ENCODE measurements around the gene CPNE6.

Gene CPNE6

DNA sequence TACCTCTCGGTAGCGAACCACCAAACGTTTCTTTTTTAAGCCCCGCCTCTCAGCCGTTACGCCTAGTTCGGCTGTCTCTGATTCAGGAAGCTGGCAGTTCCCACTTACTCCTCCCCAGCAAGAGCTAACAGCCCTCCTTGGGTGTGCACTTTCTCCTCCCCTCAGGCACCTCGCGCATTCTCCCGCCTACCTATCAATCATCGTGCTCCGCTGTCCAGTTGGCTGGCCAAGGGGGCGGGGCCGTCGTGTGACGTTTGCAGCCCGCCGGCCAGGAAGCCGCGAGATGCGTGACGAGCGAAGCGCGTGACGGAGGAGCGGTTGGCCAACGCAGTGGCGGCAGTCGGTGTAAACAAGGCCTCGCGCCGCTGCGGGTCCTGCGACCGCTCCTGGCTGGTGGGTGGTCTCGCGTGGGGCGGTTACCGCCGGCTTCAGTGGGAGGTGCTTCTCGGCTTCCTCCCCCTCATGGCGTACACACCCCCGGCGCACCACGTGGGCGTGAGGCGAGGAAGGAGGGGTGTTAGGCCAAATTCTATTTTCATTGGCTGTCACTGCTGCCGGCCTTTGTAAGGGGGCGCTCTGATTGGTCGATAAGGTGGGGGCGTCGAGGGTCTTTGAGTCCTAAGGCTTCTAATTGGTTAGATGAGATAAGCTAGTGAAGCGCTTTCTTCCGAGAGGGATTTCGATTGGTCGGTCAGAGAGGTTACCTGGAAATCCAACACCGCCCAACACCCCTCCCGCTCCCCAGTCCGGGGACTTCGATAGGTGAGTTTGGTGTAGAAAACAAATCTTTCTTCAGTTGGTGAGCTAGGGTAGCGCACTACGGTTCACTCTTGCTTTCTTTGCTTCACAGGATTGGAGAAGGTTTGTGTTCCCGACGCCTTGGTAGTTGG is 43.4 kb downstream of the CPNE6 start, which contains the start of the genes DCAF11 and NRL:
TSS of gene DCAF11 (plus strand) at position 246 of the 890 bp plus-strand sequence. CDS start 818 bp downstream, outside the sequence.
TSS of gene NRL (minus strand) at position 418 of the 890 bp plus-strand sequence. CDS start 32,101 bp downstream, outside the sequence.
- H3K9me3 Mint-ChIP-seq (ENCODE audit: low read depth), result no peaks in the 10 kb centered on the region
- H3K36me3 Mint-ChIP-seq, result peaks cover 8% of the 10 kb centered on the region
- H3K27ac Mint-ChIP-seq, result peak within 1 kb of the TSS; percentile 97
- peaks cover 25% of the 10 kb centered on the region for H3K4me1 Mint-ChIP-seq (ENCODE audit: low read depth)
- H3K27me3 Mint-ChIP-seq, result no peaks in the 10 kb centered on the region
- H3K4me3 Mint-ChIP-seq, result peak within 1 kb of the TSS; percentile 93

DNA sequence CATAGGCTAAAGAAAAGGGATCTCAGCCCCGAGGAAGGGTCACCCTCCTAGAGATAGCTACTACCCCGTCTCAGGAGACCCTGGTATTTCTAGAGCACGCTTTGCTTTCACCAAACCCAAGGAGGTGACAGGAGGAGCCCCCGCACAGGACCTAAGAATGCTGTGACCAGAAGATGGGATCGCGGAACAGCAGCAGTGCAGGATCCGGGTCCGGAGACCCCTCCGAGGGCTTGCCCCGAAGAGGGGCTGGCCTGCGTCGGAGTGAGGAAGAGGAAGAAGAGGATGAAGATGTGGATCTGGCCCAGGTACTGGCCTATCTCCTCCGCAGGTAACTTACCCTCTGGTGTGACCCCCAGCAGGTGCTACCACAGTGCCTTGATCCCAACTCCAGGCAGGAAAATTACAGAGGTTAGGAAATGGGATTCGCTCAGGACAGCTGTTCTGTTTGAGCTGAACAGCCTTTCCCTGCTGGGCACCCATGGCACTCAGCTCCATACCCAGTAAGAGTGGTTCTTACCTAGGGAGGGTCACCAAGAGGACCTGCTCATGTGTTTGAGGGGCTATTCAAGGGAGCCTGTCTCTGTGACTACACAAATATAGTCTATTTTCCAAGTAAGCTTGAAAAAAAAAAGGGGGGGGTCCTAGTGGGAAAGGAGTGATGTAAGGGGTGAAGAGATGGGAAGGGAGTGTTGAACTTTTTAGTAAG is 44.2 kb downstream of the CPNE6 start:
- Mint-ChIP-seq H3K36me3 (peaks cover 8% of the 10 kb centered on the region), H3K27ac (peak overlapping the region; percentile 97), H3K4me1 (ENCODE audit: low read depth) (peaks cover 25% of the 10 kb centered on the region), H3K27me3 (no peaks in the 10 kb centered on the region), H3K9me3 (ENCODE audit: low read depth) (no peaks in the 10 kb centered on the region), H3K4me3 (peak overlapping the region; percentile 93)

DNA sequence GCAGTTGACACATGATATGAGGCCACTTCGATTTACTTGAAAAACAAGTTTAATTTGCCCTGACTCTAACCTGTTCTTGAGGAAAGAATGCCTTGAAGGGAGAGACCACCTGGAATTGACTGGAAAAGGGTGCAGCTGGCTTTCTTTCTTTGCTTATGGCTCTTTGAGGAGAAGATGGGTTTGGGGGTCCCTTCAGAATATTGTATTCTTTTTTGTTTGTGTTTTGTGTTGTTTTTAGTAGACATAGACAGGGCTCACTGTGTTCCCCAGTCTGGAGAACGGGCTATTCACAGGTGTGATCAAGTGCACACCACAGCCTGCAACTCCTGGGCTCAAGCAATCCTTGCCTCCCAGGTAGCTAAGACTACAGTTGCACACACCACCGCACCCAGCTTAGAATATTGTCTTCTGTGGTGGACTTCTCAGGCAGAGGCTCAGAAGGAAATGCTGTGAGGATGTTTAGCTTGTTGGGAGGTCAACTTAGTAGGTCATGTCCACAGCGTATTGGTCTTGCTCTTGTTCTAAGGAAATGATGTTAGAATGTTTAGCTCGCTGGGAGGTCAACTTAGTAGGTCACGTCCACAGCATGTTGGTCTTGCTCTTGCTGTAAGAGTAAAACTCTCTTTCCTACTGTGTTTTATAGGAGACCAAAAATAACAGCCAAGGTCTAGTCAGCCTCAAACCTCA is 44.9 kb downstream of the CPNE6 start:
- Mint-ChIP-seq H3K36me3 (peaks cover 8% of the 10 kb centered on the region), H3K4me3 (peak overlapping the region; percentile 93), H3K4me1 (ENCODE audit: low read depth) (peaks cover 25% of the 10 kb centered on the region), H3K27ac (peak overlapping the region; percentile 55), H3K27me3 (no peaks in the 10 kb centered on the region), H3K9me3 (ENCODE audit: low read depth) (no peaks in the 10 kb centered on the region)

DNA sequence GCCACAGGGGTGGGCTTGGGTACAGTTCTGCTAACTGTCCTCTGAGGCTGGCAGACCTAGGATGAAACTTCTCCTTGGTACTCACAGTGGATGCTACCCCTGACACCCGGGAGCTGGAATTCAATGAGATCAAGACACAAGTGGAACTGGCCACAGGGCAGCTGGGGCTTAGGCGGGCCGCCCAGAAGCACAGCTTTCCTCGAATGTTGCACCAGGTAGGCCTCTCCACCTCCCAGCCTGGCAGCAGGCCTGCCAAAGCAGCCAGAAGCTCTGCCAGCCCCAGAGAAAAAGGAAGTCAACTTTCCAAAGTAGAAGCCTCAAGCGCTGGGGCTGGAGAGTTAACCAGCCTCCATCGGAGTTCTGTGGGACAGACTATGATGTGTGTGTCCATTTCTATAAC is 45.8 kb downstream of the CPNE6 start:
- peaks cover 8% of the 10 kb centered on the region for H3K36me3 Mint-ChIP-seq
- H3K27me3 Mint-ChIP-seq, result no peaks in the 10 kb centered on the region
- no peaks in the 10 kb centered on the region for H3K9me3 Mint-ChIP-seq (ENCODE audit: low read depth)
- no peak overlapping the region for H3K27ac Mint-ChIP-seq
- peaks cover 25% of the 10 kb centered on the region for H3K4me1 Mint-ChIP-seq (ENCODE audit: low read depth)
- no peak overlapping the region for H3K4me3 Mint-ChIP-seq

DNA sequence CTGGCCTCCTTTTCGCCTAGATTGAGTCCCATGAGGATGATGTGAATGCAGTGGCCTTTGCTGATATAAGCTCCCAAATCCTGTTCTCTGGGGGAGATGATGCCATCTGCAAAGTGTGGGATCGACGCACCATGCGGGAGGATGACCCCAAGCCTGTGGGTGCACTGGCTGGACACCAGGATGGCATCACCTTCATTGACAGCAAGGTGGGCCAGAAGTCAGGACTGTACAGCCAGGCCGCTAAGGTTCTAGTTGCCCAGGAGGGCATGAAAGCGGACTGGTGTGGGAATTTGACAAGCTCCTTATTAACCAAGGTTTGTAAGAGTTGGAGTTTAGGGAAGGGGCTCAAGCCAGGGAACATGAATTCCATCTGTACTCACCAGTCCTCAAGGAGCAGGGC is 48.3 kb downstream of the CPNE6 start:
- Mint-ChIP-seq H3K27ac (no peak overlapping the region), H3K4me3 (no peak overlapping the region), H3K36me3 (peaks cover 8% of the 10 kb centered on the region), H3K27me3 (no peaks in the 10 kb centered on the region), H3K9me3 (ENCODE audit: low read depth) (no peaks in the 10 kb centered on the region), H3K4me1 (ENCODE audit: low read depth) (peaks cover 22% of the 10 kb centered on the region)

DNA sequence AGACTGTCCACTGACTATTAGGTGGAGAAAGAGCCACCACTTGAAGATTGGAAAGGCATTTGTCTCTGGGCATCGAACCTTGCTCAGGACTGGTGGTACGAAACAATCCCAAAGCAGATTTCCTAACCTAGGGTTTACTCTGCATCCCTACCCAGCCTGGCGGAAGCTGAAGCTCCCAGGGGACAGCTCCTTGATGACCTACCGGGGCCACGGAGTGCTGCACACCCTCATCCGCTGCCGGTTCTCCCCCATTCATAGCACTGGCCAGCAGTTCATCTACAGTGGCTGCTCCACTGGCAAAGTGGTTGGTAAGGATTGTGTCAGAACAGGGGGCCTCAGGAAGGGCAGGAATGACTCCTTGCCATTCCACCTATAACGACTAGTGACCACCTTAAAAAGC is 49.8 kb downstream of the CPNE6 start:
- Mint-ChIP-seq H3K27me3 (no peaks in the 10 kb centered on the region), H3K4me1 (ENCODE audit: low read depth) (peaks cover 10% of the 10 kb centered on the region), H3K27ac (no peak overlapping the region), H3K4me3 (no peak overlapping the region), H3K36me3 (peaks cover 6% of the 10 kb centered on the region), H3K9me3 (ENCODE audit: low read depth) (no peaks in the 10 kb centered on the region)

DNA sequence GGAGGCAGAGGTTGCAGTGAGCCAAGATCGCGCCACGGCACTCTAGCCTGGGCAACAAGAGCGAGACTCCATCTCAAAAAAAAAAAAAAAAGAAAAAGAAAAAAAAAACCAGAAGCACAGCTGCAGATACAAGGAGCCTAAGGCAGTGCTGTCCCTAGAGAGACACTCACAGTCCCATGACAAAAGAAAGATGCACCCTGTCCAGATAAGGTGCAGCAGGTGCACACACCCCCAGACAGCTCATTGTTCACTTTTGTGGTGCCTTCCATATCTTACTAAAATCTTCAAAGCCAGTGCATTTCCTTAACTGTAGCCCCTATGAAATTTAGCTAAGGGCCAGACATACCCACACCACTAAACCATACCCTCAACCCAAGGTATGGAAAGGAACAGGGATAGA is 51.1 kb downstream of the CPNE6 start:
- no peaks in the 10 kb centered on the region for H3K27me3 Mint-ChIP-seq
- no peak overlapping the region for H3K4me3 Mint-ChIP-seq
- peaks cover 1% of the 10 kb centered on the region for H3K4me1 Mint-ChIP-seq (ENCODE audit: low read depth)
- H3K9me3 Mint-ChIP-seq (ENCODE audit: low read depth), result no peaks in the 10 kb centered on the region
- no peak overlapping the region for H3K27ac Mint-ChIP-seq
- peaks cover 3% of the 10 kb centered on the region for H3K36me3 Mint-ChIP-seq

DNA sequence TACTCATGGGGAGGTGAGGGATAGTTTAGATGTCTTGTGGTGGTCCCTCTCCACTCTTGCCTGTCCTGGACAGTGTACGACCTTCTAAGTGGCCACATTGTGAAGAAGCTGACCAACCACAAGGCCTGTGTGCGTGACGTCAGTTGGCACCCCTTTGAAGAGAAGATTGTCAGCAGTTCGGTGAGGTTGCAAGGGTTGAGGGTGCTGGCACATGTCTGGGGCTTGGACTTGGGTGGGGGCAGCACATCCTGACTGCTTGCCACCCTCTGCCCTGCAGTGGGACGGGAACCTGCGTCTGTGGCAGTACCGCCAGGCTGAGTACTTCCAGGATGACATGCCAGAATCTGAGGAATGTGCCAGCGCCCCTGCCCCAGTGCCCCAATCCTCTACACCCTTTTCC is 51.5 kb downstream of the CPNE6 start:
- Mint-ChIP-seq H3K27me3 (no peaks in the 10 kb centered on the region), H3K4me3 (no peak overlapping the region), H3K4me1 (ENCODE audit: low read depth) (peaks cover 1% of the 10 kb centered on the region), H3K9me3 (ENCODE audit: low read depth) (no peaks in the 10 kb centered on the region), H3K27ac (no peak overlapping the region), H3K36me3 (peaks cover 3% of the 10 kb centered on the region)

DNA sequence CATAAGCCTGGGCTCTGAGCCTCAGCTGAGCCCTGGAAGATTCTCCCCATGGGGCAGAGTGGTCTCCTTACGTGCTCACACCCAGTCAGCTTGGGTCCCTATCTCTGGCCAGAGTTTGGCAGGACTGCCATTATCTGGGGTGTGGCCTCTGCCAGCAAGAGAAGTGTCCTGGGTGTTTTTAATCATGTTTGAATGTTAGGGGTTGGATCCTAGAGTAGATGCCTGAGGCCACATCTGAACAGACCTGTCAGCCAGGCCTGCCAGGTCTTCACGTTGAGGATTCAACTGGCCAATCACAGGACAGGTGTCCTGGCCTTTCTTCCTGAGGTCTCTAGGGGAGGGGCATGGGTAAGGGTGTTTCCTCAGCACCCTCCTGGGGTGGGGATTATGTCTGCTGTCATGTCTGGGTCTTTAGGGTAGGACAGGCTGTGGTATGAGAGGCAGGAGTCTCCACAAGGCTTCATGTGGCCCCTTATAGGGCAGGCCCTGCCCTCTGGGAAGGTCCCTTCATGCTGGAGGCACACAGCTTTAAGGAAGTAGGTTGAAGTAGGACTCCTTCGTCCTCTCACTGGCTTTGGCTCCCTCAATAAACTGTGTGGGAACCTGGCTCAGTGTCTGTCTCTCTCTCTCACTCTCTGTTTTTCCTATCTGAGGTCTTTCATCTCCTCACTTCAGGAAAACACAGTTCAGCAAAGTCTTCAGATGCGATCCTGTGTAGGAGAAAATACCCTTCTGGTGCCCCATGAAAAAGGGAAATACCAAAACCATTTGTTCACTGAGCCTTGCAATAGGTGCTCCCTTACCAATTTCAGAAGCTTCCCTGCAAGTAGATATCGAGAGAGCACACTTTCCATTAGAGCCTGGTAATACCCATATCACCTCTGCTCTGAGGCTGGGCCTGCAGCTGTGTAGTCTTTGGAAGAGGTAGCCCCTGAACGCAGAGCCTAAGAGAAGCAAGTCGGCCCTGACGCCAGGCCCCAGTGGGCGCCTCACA is 52.4 kb downstream of the CPNE6 start:
- H3K4me3 Mint-ChIP-seq, result no peak overlapping the region
- H3K9me3 Mint-ChIP-seq (ENCODE audit: low read depth), result no peaks in the 10 kb centered on the region
- peaks cover 2% of the 10 kb centered on the region for H3K4me1 Mint-ChIP-seq (ENCODE audit: low read depth)
- no peaks in the 10 kb centered on the region for H3K27me3 Mint-ChIP-seq
- H3K27ac Mint-ChIP-seq, result peak overlapping the region; percentile 11
- no peaks in the 10 kb centered on the region for H3K36me3 Mint-ChIP-seq

DNA sequence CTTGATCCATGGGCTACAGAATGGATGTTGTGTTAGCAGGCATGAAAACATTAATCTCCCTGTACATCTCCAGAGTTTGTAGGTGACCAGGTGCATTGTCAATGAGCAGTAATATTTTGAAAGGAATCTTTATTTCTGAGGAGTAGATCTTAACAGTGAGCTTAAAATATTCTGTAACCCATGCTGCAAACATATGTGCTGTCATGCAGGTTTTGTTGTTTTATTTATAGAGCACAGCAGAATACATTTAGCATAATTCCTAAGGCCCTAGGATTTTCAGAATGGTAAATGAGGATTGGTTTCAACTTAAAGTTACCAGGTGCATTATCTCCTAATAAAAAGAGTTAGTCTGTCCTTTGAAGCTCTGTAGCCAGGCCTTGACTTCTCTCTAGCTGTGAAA is 55.6 kb downstream of the CPNE6 start:
- no peak overlapping the region for H3K4me3 Mint-ChIP-seq
- no peak overlapping the region for H3K27ac Mint-ChIP-seq

DNA sequence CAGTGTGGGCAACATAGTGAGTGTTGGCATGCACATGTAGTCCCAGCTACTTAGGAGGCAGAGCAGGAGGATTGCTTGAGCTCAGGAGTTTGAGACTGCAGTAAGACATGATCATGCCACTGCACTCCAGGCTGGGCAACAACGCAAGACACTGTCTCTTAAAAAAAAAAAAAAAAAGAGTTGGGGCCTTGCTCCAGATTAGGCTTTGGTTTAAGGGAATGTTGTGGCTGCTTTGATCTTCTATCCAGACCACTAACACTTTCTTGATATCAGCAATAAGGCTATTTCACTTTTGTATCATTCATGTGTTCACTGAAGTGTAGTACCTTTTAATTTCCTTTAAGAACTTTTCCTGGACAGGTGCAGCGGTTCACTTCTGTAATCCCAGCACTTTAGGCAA is 56.3 kb downstream of the CPNE6 start:
- Mint-ChIP-seq H3K4me3 (no peak overlapping the region), H3K36me3 (no peaks in the 10 kb centered on the region), H3K27me3 (no peaks in the 10 kb centered on the region), H3K4me1 (ENCODE audit: low read depth) (peaks cover 15% of the 10 kb centered on the region), H3K27ac (no peak overlapping the region), H3K9me3 (ENCODE audit: low read depth) (no peaks in the 10 kb centered on the region)

More for the DNA sequence above, 55.6 kb downstream of the CPNE6 start:
- H3K9me3 Mint-ChIP-seq (ENCODE audit: low read depth), result no peaks in the 10 kb centered on the region
- H3K4me1 Mint-ChIP-seq (ENCODE audit: low read depth), result peaks cover 10% of the 10 kb centered on the region
- H3K36me3 Mint-ChIP-seq, result no peaks in the 10 kb centered on the region
- H3K27me3 Mint-ChIP-seq, result no peaks in the 10 kb centered on the region

Measured in activated naive CD8-positive, alpha-beta T cell (primary cell).